K562 (cell line): ENCODE data around the gene RHOBTB3. TPM values are rescaled to one million over a fixed set of nuclear protein-coding genes. Genes with fewer than 3 reads are reported as not detected.
A peak's percentile ranks its signal among the peaks of the same experiment; 100 is the strongest.

ENCODE experiments used
- ATAC-seq: fragments of 200-7000 bp; cut with Tn5 transposase; 3 replicates; pipeline ENCODE4 v1.9.1; 2020; ENCODE audit warnings: moderate library complexity
- BruUV-seq: library from RNA; stranded (reverse); fragments of 400-500 nt; replicated peaks from 2 replicates; lab custom pipeline; 2021; lab: Mats Ljungman, UMichigan
- CTCF ChIA-PET: fragments of 300-600 bp; formaldehyde crosslinking; extraction: SDS; loops from one replicate; lab custom pipeline; 2021; ENCODE audit warnings: low intra/inter-chr PET ratio; lab: Yijun Ruan, JAX
- POLR2A ChIA-PET: fragments of 300-600, 350-650 bp; sonication (Branson Sonifier 250); formaldehyde crosslinking; extraction: SDS; loops from one replicate; lab custom pipeline; 2021; ENCODE audit warnings: antibody characterized with exemption, inconsistent platforms; lab: Yijun Ruan, JAX
- DNase-seq, 4 experiments: peaks; one replicate each; pipeline versions ENCODE4 v3.0.0 to v3.0.0-alpha.2; 2011 to 2018; ENCODE audit warnings: low spot score in 3 of 4, mixed read lengths in 3 of 4; ENCODE audit errors: extremely low read depth in 1 of 4
- FAIRE-seq: peaks from 2 replicates; lab custom pipeline; 2011; peaks lifted over from hg19 to GRCh38; lab: Jason Lieb, UNC
- H2AFZ ChIP-seq: 2 replicates; pipeline ENCODE4 v1.6.0; 2011; ENCODE audit warnings: low read depth, low read length, control low read depth, inconsistent platforms
- H3K27ac ChIP-seq: fragments of 200-600 bp; 3 replicates; pipeline ENCODE4 v1.8.0; 2011; ENCODE audit warnings: low read depth, mild to moderate bottlenecking, control low read depth, inconsistent platforms, low read length, moderate library complexity, mixed read lengths; ENCODE audit errors: extremely low read depth
- H3K27me3 ChIP-seq, 2 experiments: fragments of 300-600 bp in 1 of 2; 2 replicates in 1 of 2; 3 replicates in 1 of 2; pipeline versions ENCODE4 v1.6.0 to v1.8.0; 2011; ENCODE audit warnings: inconsistent platforms in 2 of 2, low read length in 2 of 2, mild to moderate bottlenecking in 1 of 2, mixed read lengths in 1 of 2, moderate library complexity in 1 of 2; ENCODE audit not compliant: control insufficient read depth in 2 of 2, insufficient read depth in 2 of 2
- H3K36me3 ChIP-seq: fragments of 300-600 bp; 3 replicates; pipeline ENCODE4 v1.8.0; 2011; ENCODE audit warnings: mild to moderate bottlenecking, low read length, inconsistent platforms; ENCODE audit not compliant: control insufficient read depth, insufficient read depth
- H3K4me1 ChIP-seq, 2 experiments: fragments of 200-600 bp in 1 of 2; replicated peaks in 1 of 2; 2 replicates in 1 of 2; 3 replicates in 1 of 2; pipeline versions ENCODE4 v1.5.1 to v1.8.0; 2011; ENCODE audit warnings: inconsistent platforms in 2 of 2, low read length in 2 of 2, mild to moderate bottlenecking in 1 of 2, mixed read lengths in 1 of 2, moderate library complexity in 1 of 2; ENCODE audit not compliant: control insufficient read depth in 2 of 2, insufficient read depth in 2 of 2
- H3K4me2 ChIP-seq: 2 replicates; pipeline ENCODE4 v1.6.1; 2011; ENCODE audit warnings: low read length, control low read depth, inconsistent platforms, mixed read lengths; ENCODE audit not compliant: insufficient read depth
- H3K4me3 ChIP-seq: fragments of 200-600 bp; sonication (generic), shearing (Covaris generic); 2 replicates; pipeline ENCODE4 v1.5.1; 2016; ENCODE audit warnings: control low read depth, inconsistent platforms
- H3K79me2 ChIP-seq: fragments of 200-600 bp; 3 replicates; pipeline ENCODE4 v1.8.0; 2011; ENCODE audit warnings: low read length, inconsistent platforms; ENCODE audit not compliant: control insufficient read depth, insufficient read depth
- H3K9ac ChIP-seq, 2 experiments: 2 replicates each; pipeline versions ENCODE4 v1.6.0 to v1.6.1; 2011; ENCODE audit warnings: low read depth in 2 of 2, low read length in 2 of 2, control low read depth in 1 of 2, inconsistent platforms in 1 of 2, mild to moderate bottlenecking in 1 of 2, mixed read lengths in 1 of 2; ENCODE audit not compliant: insufficient read depth in 1 of 2
- H3K9me1 ChIP-seq: one replicate; pipeline ENCODE4 v1.6.0; 2011; ENCODE audit warnings: inconsistent platforms, mild to moderate bottlenecking, low read length, moderate library complexity; ENCODE audit not compliant: control insufficient read depth, insufficient read depth
- H3K9me3 ChIP-seq: replicated peaks from 2 replicates; pipeline ENCODE4 v1.5.1; 2011; ENCODE audit warnings: low read depth, low read length, inconsistent platforms; ENCODE audit not compliant: control insufficient read depth, insufficient read depth
- H4K20me1 ChIP-seq: replicated peaks from 2 replicates; pipeline ENCODE4 v1.6.1; 2011; ENCODE audit warnings: low read length, inconsistent platforms, mixed read lengths; ENCODE audit not compliant: control insufficient read depth, insufficient read depth
- BACH1 ChIP-seq: fragments of 200-800 bp; sonication (Bioruptor generic); IDR thresholded peaks from 2 replicates; pipeline ENCODE4 v1.6.1; 2016; ENCODE audit warnings: missing genetic modification characterization, missing compliant biosample characterization
- C11orf30 ChIP-seq: fragments of 450-650 bp; IDR thresholded peaks from 2 replicates; pipeline ENCODE4 v1.6.1; 2016; ENCODE audit warnings: low read depth, mild to moderate bottlenecking
- KDM1A ChIP-seq, 2 experiments: fragments of 450-650 bp; IDR thresholded peaks; 2 replicates each; pipeline ENCODE4 v1.6.1; 2016; ENCODE audit warnings: mild to moderate bottlenecking in 2 of 2
- PHF8 ChIP-seq: fragments of 200-600 bp; sonication (generic); IDR thresholded peaks from 2 replicates; pipeline ENCODE4 v1.6.1; 2012; ENCODE audit warnings: mixed run types, mild to moderate bottlenecking, inconsistent platforms, low read length, moderate library complexity, borderline replicate concordance
- TARDBP ChIP-seq: fragments of 450-650 bp; IDR thresholded peaks from 2 replicates; pipeline ENCODE4 v1.6.1; 2016
- TBP ChIP-seq: optimal IDR thresholded peaks from 2 replicates; pipeline ENCODE3; 2011; ENCODE audit warnings: low read depth, low read length, improper control_type of control experiment
- TEAD1 ChIP-seq, 2 experiments: fragments of 450-650 bp in 1 of 2; sonication (generic) in 1 of 2; formaldehyde crosslinking; IDR thresholded peaks; 2 replicates each; pipeline versions ENCODE4 v1.4.0 to v1.8.0; 2020 to 2022; ENCODE audit warnings: mild to moderate bottlenecking in 2 of 2, missing genetic modification reagents in 1 of 2
- ZFX ChIP-seq: sonication (generic); formaldehyde crosslinking; IDR thresholded peaks from 2 replicates; pipeline ENCODE4 v1.8.0; 2022; ENCODE audit warnings: mild to moderate bottlenecking, missing genetic modification reagents, moderate library complexity
- ZNF316 ChIP-seq: fragments of 450-650 bp; IDR thresholded peaks from 2 replicates; pipeline ENCODE4 v1.6.1; 2016
- ZNF586 ChIP-seq: fragments of 450-650 bp; formaldehyde crosslinking; conservative IDR thresholded peaks from 2 replicates; pipeline ENCODE4 v1.4.0; 2020; ENCODE audit warnings: mild to moderate bottlenecking, moderate library complexity
- ZNF589 ChIP-seq: fragments of 200-800 bp; sonication (Bioruptor generic); IDR thresholded peaks from 2 replicates; pipeline ENCODE4 v1.6.1; 2016; ENCODE audit warnings: low read depth, missing genetic modification characterization, missing compliant biosample characterization
- WGBS: fragments of 100-300 bp; shearing (Covaris generic); methylation state at CpG from one replicate; pipeline ENCODE4 v1.1.6; 2016; ENCODE audit warnings: low coverage, mixed read lengths; ENCODE audit not compliant: insufficient coverage; ENCODE audit errors: missing lambda C conversion rate; 5-methylcytosine and 5-hydroxymethylcytosine counted together
- in situ Hi-C: fragments of 300-500 bp; cut with MboI; formaldehyde crosslinking; loops from 4 replicates; pipeline ENCODE4 v1.15.0; 2018; ENCODE audit warnings: inconsistent platforms, mixed read lengths
- intact Hi-C: fragments of 100-400 bp; cut with micrococcal nuclease; formaldehyde crosslinking; loops from 2 replicates; pipeline ENCODE4 v1.14.2; 2022
- polyA plus RNA-seq, 8 experiments: library from polyadenylated mRNA; depleted of rRNA in 4 of 8; stranded (reverse) in 5 of 8; unstranded in 3 of 8; fragments of >200 nt; fragmentation: Nextera tagmentation in 2 of 8; fragmentation: Illumina TruSeq in 1 of 8; extraction: Ambion mirVana in 2 of 8; extraction: Trizol in 1 of 8; gene quantifications; 2 replicates each; pipeline versions ENCODE4 v1.2.1 to v1.2.3, GENCODE V29; 2011 to 2014; ENCODE audit warnings: inconsistent platforms in 1 of 8, missing spikeins in 1 of 8
- total RNA-seq, 7 experiments: library from RNA; depleted of rRNA in 6 of 7; stranded (reverse); fragments of >200 nt in 6 of 7; fragmentation: Illumina TruSeq in 2 of 7; extraction: Trizol in 2 of 7; gene quantifications; 2 replicates each; pipeline versions ENCODE4 v1.2.1 to v1.2.3, GENCODE V29; 2011 to 2021; ENCODE audit warnings: low replicate concordance in 1 of 7
- TF ChIP-seq, protein P1 (sequence below): fragments of 450-650 bp; IDR thresholded peaks from 2 replicates; pipeline ENCODE4 v1.6.1; 2017; ENCODE audit warnings: antibody characterized with exemption, mild to moderate bottlenecking
- TF ChIP-seq, protein P2 (sequence below): sonication (generic); formaldehyde crosslinking; IDR thresholded peaks from 2 replicates; pipeline ENCODE4 v1.8.0; 2022; ENCODE audit warnings: mild to moderate bottlenecking, missing genetic modification reagents
- TF ChIP-seq, protein P3 (sequence below): fragments of 250-450 bp; sonication (Bioruptor Pico); IDR thresholded peaks from 2 replicates; pipeline ENCODE4 v1.8.0; 2021; ENCODE audit warnings: moderate library complexity, mild to moderate bottlenecking, inconsistent platforms
- TF ChIP-seq, protein P4 (sequence below), 2 experiments: fragments of 450-650 bp; conservative IDR thresholded peaks; 2 replicates each; pipeline ENCODE4 v1.6.1; 2017; ENCODE audit warnings: mild to moderate bottlenecking in 2 of 2, moderate library complexity in 2 of 2

The RHOBTB3 gene
- total and polyA plus RNA-seq, 9 of the 15 experiments (the other 6 are each of a cell fraction or from before 2014, with no cell fraction given) = 39.7 to 143 (median 115) TPM

DNA sequence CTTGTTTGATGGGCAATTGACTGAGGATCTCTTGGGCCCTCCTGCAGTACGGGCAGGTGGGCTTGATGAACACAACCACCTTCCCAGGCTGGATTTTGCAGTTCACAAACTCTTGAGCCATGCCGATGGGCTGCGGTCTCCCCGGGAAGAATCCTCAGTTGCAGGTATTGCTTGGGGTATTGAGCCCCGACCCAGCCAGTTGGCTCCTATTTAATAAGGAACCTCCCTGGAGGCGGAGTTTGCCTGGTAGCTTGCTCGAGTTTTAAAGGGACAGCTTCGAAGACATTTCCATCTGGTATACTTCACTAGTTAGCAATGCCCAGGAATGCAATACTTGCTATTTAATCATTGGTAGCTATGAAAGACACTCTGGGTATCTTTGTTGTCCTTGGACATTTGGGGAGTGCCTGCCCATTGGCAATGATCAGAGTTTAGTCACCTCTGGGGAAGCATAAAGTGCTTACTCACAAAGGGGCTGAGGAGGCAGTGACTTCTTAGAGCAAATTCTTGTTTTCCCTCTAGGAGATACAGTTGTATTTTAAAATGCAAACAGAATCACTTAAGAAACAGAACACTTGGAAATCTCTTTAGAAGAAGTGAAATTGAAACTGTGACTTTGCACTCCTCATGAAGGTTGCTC is 91.5 kb downstream of the RHOBTB3 start, which contains the start of gene GLRX:
Gene GLRX (minus strand): TSS at position 185 of the 640 bp plus-strand sequence. CDS start 64 bp downstream, at position 121.
- H3K36me3 ChIP-seq = no peaks in the 10 kb centered on the region
- peak; percentile 81 for FAIRE-seq
- H3K9me1 ChIP-seq = peaks cover 4% of the 10 kb centered on the region
- H3K4me3 ChIP-seq = peak within 1 kb of the TSS; percentile 48
- peaks cover 36 to 38% of the 10 kb centered on the region in 2 experiments for H3K4me1 ChIP-seq
- H3K4me2 ChIP-seq = peak within 1 kb of the TSS; percentile 80
- ATAC-seq = peak; percentile 71
- WGBS = under 1% methylated on average over 8 of the region's 8 CpGs
- peak within 1 kb of the TSS; percentile 95 for H2AFZ ChIP-seq
- H3K9me3 ChIP-seq = no peaks in the 10 kb centered on the region
- intact Hi-C loops = no loop called here
- DNase-seq = peak in 3 of 4 experiments; percentile 27 to 70 (median 51)
- H3K27ac ChIP-seq = peak within 1 kb of the TSS; percentile 41
- ChIA-PET POLR2A (interaction anchor here (0.6 to 1.5 kb wide), 9 partner anchors 10 to 176 kb away, joined by 3 to 6 read pairs (median 4); partner anchors contain the start of gene RFESD), CTCF (no interaction called here)
- H4K20me1 ChIP-seq = no peaks in the 10 kb centered on the region
- peak within 1 kb of the TSS; percentile 52 to 88 for H3K9ac ChIP-seq
- no peaks in the 10 kb centered on the region for H3K27me3 ChIP-seq
- BruUV-seq = no TSS peak
- in situ Hi-C loops = no loop called here
- no peaks in the 10 kb centered on the region for H3K79me2 ChIP-seq
- peak in 1 of 2 experiments; percentile 16; a peak in 1 of 4 replicates for TF ChIP-seq TEAD1 (CRISPR knock-in tag; IDR thresholded peaks at IDR 0.05)
- TF ChIP-seq KDM1A (IDR thresholded peaks at IDR 0.05) = no peak
- TF ChIP-seq, protein P1, sequence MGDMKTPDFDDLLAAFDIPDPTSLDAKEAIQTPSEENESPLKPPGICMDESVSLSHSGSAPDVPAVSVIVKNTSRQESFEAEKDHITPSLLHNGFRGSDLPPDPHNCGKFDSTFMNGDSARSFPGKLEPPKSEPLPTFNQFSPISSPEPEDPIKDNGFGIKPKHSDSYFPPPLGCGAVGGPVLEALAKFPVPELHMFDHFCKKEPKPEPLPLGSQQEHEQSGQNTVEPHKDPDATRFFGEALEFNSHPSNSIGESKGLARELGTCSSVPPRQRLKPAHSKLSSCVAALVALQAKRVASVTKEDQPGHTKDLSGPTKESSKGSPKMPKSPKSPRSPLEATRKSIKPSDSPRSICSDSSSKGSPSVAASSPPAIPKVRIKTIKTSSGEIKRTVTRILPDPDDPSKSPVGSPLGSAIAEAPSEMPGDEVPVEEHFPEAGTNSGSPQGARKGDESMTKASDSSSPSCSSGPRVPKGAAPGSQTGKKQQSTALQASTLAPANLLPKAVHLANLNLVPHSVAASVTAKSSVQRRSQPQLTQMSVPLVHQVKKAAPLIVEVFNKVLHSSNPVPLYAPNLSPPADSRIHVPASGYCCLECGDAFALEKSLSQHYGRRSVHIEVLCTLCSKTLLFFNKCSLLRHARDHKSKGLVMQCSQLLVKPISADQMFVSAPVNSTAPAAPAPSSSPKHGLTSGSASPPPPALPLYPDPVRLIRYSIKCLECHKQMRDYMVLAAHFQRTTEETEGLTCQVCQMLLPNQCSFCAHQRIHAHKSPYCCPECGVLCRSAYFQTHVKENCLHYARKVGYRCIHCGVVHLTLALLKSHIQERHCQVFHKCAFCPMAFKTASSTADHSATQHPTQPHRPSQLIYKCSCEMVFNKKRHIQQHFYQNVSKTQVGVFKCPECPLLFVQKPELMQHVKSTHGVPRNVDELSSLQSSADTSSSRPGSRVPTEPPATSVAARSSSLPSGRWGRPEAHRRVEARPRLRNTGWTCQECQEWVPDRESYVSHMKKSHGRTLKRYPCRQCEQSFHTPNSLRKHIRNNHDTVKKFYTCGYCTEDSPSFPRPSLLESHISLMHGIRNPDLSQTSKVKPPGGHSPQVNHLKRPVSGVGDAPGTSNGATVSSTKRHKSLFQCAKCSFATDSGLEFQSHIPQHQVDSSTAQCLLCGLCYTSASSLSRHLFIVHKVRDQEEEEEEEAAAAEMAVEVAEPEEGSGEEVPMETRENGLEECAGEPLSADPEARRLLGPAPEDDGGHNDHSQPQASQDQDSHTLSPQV = no peak
- TF ChIP-seq, protein P2, sequence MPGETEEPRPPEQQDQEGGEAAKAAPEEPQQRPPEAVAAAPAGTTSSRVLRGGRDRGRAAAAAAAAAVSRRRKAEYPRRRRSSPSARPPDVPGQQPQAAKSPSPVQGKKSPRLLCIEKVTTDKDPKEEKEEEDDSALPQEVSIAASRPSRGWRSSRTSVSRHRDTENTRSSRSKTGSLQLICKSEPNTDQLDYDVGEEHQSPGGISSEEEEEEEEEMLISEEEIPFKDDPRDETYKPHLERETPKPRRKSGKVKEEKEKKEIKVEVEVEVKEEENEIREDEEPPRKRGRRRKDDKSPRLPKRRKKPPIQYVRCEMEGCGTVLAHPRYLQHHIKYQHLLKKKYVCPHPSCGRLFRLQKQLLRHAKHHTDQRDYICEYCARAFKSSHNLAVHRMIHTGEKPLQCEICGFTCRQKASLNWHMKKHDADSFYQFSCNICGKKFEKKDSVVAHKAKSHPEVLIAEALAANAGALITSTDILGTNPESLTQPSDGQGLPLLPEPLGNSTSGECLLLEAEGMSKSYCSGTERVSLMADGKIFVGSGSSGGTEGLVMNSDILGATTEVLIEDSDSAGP = peak; percentile 91
- peak; percentile 41; the same call in 1 of the 2 replicates for TF ChIP-seq PHF8
- TF ChIP-seq TARDBP = no peak
- no peak for TF ChIP-seq BACH1 (tag)
- TF ChIP-seq C11orf30 = peak; percentile 84
- TF ChIP-seq, protein P3, sequence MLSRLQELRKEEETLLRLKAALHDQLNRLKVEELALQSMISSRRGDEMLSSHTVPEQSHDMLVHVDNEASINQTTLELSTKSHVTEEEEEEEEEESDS = no peak
- TF ChIP-seq ZNF589 (CRISPR knock-in tag) = 0 out of 2 replicates have a peak, but pooled peaks have one; percentile 24
- TF ChIP-seq ZFX (CRISPR knock-in tag) = peak; percentile 37; the same call in 1 of the 2 replicates
- no peak for TF ChIP-seq TBP
- TF ChIP-seq, protein P4, sequence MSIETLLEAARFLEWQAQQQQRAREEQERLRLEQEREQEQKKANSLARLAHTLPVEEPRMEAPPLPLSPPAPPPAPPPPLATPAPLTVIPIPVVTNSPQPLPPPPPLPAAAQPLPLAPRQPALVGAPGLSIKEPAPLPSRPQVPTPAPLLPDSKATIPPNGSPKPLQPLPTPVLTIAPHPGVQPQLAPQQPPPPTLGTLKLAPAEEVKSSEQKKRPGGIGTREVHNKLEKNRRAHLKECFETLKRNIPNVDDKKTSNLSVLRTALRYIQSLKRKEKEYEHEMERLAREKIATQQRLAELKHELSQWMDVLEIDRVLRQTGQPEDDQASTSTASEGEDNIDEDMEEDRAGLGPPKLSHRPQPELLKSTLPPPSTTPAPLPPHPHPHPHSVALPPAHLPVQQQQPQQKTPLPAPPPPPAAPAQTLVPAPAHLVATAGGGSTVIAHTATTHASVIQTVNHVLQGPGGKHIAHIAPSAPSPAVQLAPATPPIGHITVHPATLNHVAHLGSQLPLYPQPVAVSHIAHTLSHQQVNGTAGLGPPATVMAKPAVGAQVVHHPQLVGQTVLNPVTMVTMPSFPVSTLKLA (conservative IDR thresholded peaks at IDR 0.05) = peak in 1 of 2 experiments; percentile 14; a peak in 1 of 4 replicates
- peak; percentile 76 for TF ChIP-seq ZNF316
- TF ChIP-seq ZNF586 (CRISPR knock-in tag) = no peak
